Osteocyte (in vitro differentiated cells): Measurements from ENCODE around the gene VWF. TPM values are rescaled to one million over a fixed set of nuclear protein-coding genes. Genes with fewer than 3 reads are reported as not detected.

ENCODE experiments used
- DNase-seq: peaks from one replicate; pipeline ENCODE4 v3.0.0; 2021; ENCODE audit warnings: mixed read lengths; ENCODE audit not compliant: unreplicated experiment; ENCODE audit errors: extremely low spot score
- H3K27ac Mint-ChIP-seq: one replicate; pipeline ENCODE4 v1.8.0; 2021; ENCODE audit warnings: mild to moderate bottlenecking, mixed read lengths; ENCODE audit not compliant: unreplicated experiment
- H3K27me3 Mint-ChIP-seq: one replicate; pipeline ENCODE4 v1.8.0; 2021; ENCODE audit warnings: mixed read lengths; ENCODE audit not compliant: unreplicated experiment
- H3K36me3 Mint-ChIP-seq: one replicate; pipeline ENCODE4 v1.8.0; 2021; ENCODE audit warnings: mixed read lengths; ENCODE audit not compliant: unreplicated experiment
- H3K4me1 Mint-ChIP-seq: one replicate; pipeline ENCODE4 v1.8.0; 2021; ENCODE audit warnings: mixed read lengths; ENCODE audit not compliant: unreplicated experiment
- H3K4me3 Mint-ChIP-seq: one replicate; pipeline ENCODE4 v1.8.0; 2021; ENCODE audit warnings: mild to moderate bottlenecking, moderate library complexity, mixed read lengths; ENCODE audit not compliant: unreplicated experiment
- H3K9me3 Mint-ChIP-seq: one replicate; pipeline ENCODE4 v1.8.0; 2021; ENCODE audit warnings: mixed read lengths; ENCODE audit not compliant: unreplicated experiment
- CTCF ChIP-seq: fragments of 200-600 bp; sonication (generic); IDR thresholded peaks from 2 replicates; pipeline ENCODE4 v1.5.0; 2021; ENCODE audit warnings: antibody characterized with exemption, mild to moderate bottlenecking, moderate library complexity
- total RNA-seq: library from RNA; stranded (reverse); gene quantifications from 2 replicates; pipeline ENCODE4 v1.2.1, GENCODE V29; 2021

The VWF gene
- total RNA-seq, 1 donor from 2014 or later: 0.13 TPM

- TF ChIP-seq CTCF: no peak
- H3K27ac Mint-ChIP-seq: no peak overlapping the region
- no peaks in the 10 kb centered on the region for H3K36me3 Mint-ChIP-seq
- no peaks in the 10 kb centered on the region for H3K4me1 Mint-ChIP-seq
- no peak overlapping the region for H3K4me3 Mint-ChIP-seq
- H3K27me3 Mint-ChIP-seq: peaks cover 11% of the 10 kb centered on the region
- no peaks in the 10 kb centered on the region for H3K9me3 Mint-ChIP-seq
- DNase-seq: peak; percentile 48
Measured at GRCh38 chr12:5921966-5922899, 202.2 kb downstream of the VWF start.

GRCh38 chr12:5921027-5921909 is 203.2 kb downstream of the VWF start:
- Mint-ChIP-seq H3K36me3 (no peaks in the 10 kb centered on the region), H3K27ac (no peak overlapping the region), H3K9me3 (no peaks in the 10 kb centered on the region), H3K4me1 (no peaks in the 10 kb centered on the region), H3K27me3 (peaks cover 8% of the 10 kb centered on the region), H3K4me3 (no peak overlapping the region)
- peak; percentile 78 for DNase-seq
- TF ChIP-seq CTCF: no peak

GRCh38 chr12:5916785-5917290 is 207.6 kb downstream of the VWF start:
- DNase-seq: peak; percentile 49

GRCh38 chr12:5915511-5915910 is 209.0 kb downstream of the VWF start:
- Mint-ChIP-seq H3K27me3 (peaks cover 20% of the 10 kb centered on the region), H3K4me3 (no peak overlapping the region), H3K4me1 (no peaks in the 10 kb centered on the region), H3K36me3 (no peaks in the 10 kb centered on the region), H3K9me3 (no peaks in the 10 kb centered on the region), H3K27ac (no peak overlapping the region)
- no peak for TF ChIP-seq CTCF
- no peak for DNase-seq

More at GRCh38 chr12:5916785-5917290, 207.6 kb downstream of the VWF start:
- no peaks in the 10 kb centered on the region for H3K36me3 Mint-ChIP-seq
- H3K9me3 Mint-ChIP-seq: no peaks in the 10 kb centered on the region
- peaks cover 7% of the 10 kb centered on the region for H3K27me3 Mint-ChIP-seq
- H3K4me1 Mint-ChIP-seq: no peaks in the 10 kb centered on the region
- TF ChIP-seq CTCF: no peak
- no peak overlapping the region for H3K27ac Mint-ChIP-seq
- no peak overlapping the region for H3K4me3 Mint-ChIP-seq
